Upper lobe of left lung (tissue), 4 donors: ENCODE measurements around the gene MRPL1.

Source experiments
- POLR2A ChIP-seq, 4 donors: fragments of 450-650 bp; IDR thresholded peaks; one replicate each; pipeline ENCODE4 v1.5.1; 2016 to 2017; ENCODE audit warnings: antibody characterized with exemption in 4 of 4, mild to moderate bottlenecking in 2 of 4
- TF ChIP-seq, protein P1 (sequence below), 6 experiments: fragments of 450-650 bp in 4 of 6; fragments of 200-600 bp in 2 of 6; sonication (generic) in 2 of 6; IDR thresholded peaks; one replicate each; pipeline ENCODE4 v1.5.1; 2016 to 2019; ENCODE audit warnings: antibody characterized with exemption in 6 of 6

- TF ChIP-seq POLR2A (IDR thresholded peaks at IDR 0.05) = no peak
- TF ChIP-seq, protein P1, sequence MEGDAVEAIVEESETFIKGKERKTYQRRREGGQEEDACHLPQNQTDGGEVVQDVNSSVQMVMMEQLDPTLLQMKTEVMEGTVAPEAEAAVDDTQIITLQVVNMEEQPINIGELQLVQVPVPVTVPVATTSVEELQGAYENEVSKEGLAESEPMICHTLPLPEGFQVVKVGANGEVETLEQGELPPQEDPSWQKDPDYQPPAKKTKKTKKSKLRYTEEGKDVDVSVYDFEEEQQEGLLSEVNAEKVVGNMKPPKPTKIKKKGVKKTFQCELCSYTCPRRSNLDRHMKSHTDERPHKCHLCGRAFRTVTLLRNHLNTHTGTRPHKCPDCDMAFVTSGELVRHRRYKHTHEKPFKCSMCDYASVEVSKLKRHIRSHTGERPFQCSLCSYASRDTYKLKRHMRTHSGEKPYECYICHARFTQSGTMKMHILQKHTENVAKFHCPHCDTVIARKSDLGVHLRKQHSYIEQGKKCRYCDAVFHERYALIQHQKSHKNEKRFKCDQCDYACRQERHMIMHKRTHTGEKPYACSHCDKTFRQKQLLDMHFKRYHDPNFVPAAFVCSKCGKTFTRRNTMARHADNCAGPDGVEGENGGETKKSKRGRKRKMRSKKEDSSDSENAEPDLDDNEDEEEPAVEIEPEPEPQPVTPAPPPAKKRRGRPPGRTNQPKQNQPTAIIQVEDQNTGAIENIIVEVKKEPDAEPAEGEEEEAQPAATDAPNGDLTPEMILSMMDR (IDR thresholded peaks at IDR 0.05) = no peak
Observed at GRCh38 chr4:77950203-77950602, 87.6 kb downstream of the MRPL1 start.
